Smooth muscle cell (in vitro differentiated cells): ENCODE data around the gene MFAP2. TPM values are rescaled to one million over a fixed set of nuclear protein-coding genes. Genes with fewer than 3 reads are reported as not detected.

Experiments used
- DNase-seq: peaks from one replicate; lab custom pipeline; 2025; ENCODE audit not compliant: unreplicated experiment; lab: John Stamatoyannopoulos, UW
- H2AFZ ChIP-seq: fragments of 200-600 bp; sonication (generic); 2 replicates; pipeline ENCODE4 v1.6.0; 2016; ENCODE audit warnings: antibody characterized with exemption, low read depth, mild to moderate bottlenecking
- H3F3A ChIP-seq: fragments of 200-600 bp; sonication (generic); 2 replicates; pipeline ENCODE4 v1.6.0; 2017; ENCODE audit warnings: antibody characterized with exemption, low read depth
- H3K27ac ChIP-seq: fragments of 200-600 bp; sonication (generic); 2 replicates; pipeline ENCODE4 v1.5.1; 2016; ENCODE audit warnings: low read depth, mild to moderate bottlenecking
- H3K27me3 ChIP-seq: fragments of 200-600 bp; sonication (generic); 2 replicates; pipeline ENCODE4 v1.6.1; 2016; ENCODE audit warnings: low read depth, mild to moderate bottlenecking
- H3K36me3 ChIP-seq: fragments of 200-600 bp; sonication (generic); 2 replicates; pipeline ENCODE4 v1.5.1; 2016; ENCODE audit warnings: low read depth
- H3K4me1 ChIP-seq: fragments of 200-600 bp; sonication (generic); 2 replicates; pipeline ENCODE4 v1.5.1; 2016; ENCODE audit warnings: low read depth
- H3K4me2 ChIP-seq: fragments of 200-600 bp; sonication (generic); 2 replicates; pipeline ENCODE4 v1.6.0; 2016; ENCODE audit warnings: mild to moderate bottlenecking
- H3K4me3 ChIP-seq: fragments of 200-600 bp; sonication (generic); 2 replicates; pipeline ENCODE4 v1.5.1; 2016; ENCODE audit warnings: mild to moderate bottlenecking
- H3K79me2 ChIP-seq: fragments of 200-600 bp; sonication (generic); 2 replicates; pipeline ENCODE4 v1.6.0; 2016; ENCODE audit warnings: low read depth, mild to moderate bottlenecking
- H3K9ac ChIP-seq: fragments of 200-600 bp; sonication (generic); 2 replicates; pipeline ENCODE4 v1.6.0; 2016; ENCODE audit warnings: low read depth
- H3K9me3 ChIP-seq: fragments of 200-600 bp; sonication (generic); replicated peaks from 2 replicates; pipeline ENCODE4 v1.5.1; 2016; ENCODE audit warnings: low read depth
- H4K20me1 ChIP-seq: fragments of 200-600 bp; sonication (generic); 2 replicates; pipeline ENCODE4 v1.6.0; 2016; ENCODE audit warnings: low read depth
- CTCF ChIP-seq: fragments of 200-600 bp; sonication (generic); IDR thresholded peaks from 2 replicates; pipeline ENCODE4 v1.5.1; 2017; ENCODE audit warnings: borderline replicate concordance, mild to moderate bottlenecking, antibody characterized with exemption; ENCODE audit not compliant: insufficient read depth, poor library complexity, severe bottlenecking
- WGBS: methylation state at CpG from one replicate; pipeline ENCODE4 v1.1.7; 2016; ENCODE audit warnings: low lambda C conversion rate; 5-methylcytosine and 5-hydroxymethylcytosine counted together
- polyA plus RNA-seq: library from polyadenylated mRNA; unstranded; fragments of >200 nt; fragmentation: Nextera tagmentation; extraction: Ambion mirVana; gene quantifications from 2 replicates; pipeline ENCODE4 v1.2.1, GENCODE V29; 2016
- total RNA-seq: library from RNA; depleted of rRNA; stranded (reverse); fragments of >200 nt; gene quantifications from 2 replicates; pipeline ENCODE4 v1.2.3, GENCODE V29; 2014

Gene MFAP2
- total and polyA plus RNA-seq, 2 experiments from 2014 or later, result 325 to 885 TPM

- WGBS, result 81% methylated on average over 28 of the region's 28 CpGs
- peak; percentile 19 for DNase-seq
- no peak for TF ChIP-seq CTCF
- H3K36me3 ChIP-seq, result no peaks in the 10 kb centered on the region
- H3K9ac ChIP-seq, result no peak overlapping the region
- no peak overlapping the region for H3K4me2 ChIP-seq
- no peaks in the 10 kb centered on the region for H3K9me3 ChIP-seq
- peaks cover 11% of the 10 kb centered on the region for H3F3A ChIP-seq
- no peak overlapping the region for H3K4me3 ChIP-seq
- peaks cover 8% of the 10 kb centered on the region for H3K4me1 ChIP-seq
- H3K27me3 ChIP-seq, result no peaks in the 10 kb centered on the region
- H3K79me2 ChIP-seq, result peaks cover 3% of the 10 kb centered on the region
- H3K27ac ChIP-seq, result peak overlapping the region; percentile 51
- no peak overlapping the region for H2AFZ ChIP-seq
- H4K20me1 ChIP-seq, result peaks cover 37% of the 10 kb centered on the region
Observed at GRCh38 chr1:16971341-16972188, 8.9 kb downstream of the MFAP2 start.

GRCh38 chr1:16970132-16970910 lies 10.1 kb downstream of the MFAP2 start:
- DNase-seq, result no peak
- TF ChIP-seq CTCF, result no peak
- WGBS, result 97% methylated on average over 28 of the region's 28 CpGs

DNA sequence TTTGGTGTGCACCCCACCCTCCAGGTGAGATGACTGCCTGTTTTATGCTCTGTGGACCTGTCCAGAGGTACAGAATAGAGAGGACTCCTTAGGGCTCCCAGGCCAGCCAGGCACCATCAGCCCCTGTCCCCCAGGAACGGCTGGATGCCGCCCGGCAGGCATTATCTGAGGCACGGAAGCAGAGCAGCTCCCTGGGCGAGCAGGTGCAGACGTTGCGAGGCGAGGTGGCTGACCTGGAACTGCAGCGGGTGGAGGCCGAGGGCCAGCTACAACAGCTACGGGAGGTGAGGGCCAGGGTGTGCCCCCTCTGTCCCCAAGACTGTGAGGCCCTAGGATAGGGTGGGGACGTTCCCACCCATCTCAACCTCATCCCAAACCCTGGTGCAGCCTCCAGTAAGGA lies 10.8 kb downstream of the MFAP2 start:
- Histone ChIP-seq H3K27ac (no peak overlapping the region), H3K4me3 (no peak overlapping the region), H3K27me3 (no peaks in the 10 kb centered on the region), H4K20me1 (peaks cover 22% of the 10 kb centered on the region), H3K36me3 (no peaks in the 10 kb centered on the region), H3K9ac (no peak overlapping the region), H3K4me2 (no peak overlapping the region), H3K9me3 (no peaks in the 10 kb centered on the region), H3K79me2 (no peaks in the 10 kb centered on the region), H3F3A (peaks cover 11% of the 10 kb centered on the region), H3K4me1 (peaks cover 8% of the 10 kb centered on the region), H2AFZ (no peak overlapping the region)
- 98% methylated on average over 12 of the region's 12 CpGs for WGBS
- TF ChIP-seq CTCF, result no peak
- DNase-seq, result no peak

More at GRCh38 chr1:16970132-16970910, 10.1 kb downstream of the MFAP2 start:
- H3K27me3 ChIP-seq, result no peaks in the 10 kb centered on the region
- no peaks in the 10 kb centered on the region for H3K9me3 ChIP-seq
- H3F3A ChIP-seq, result peaks cover 11% of the 10 kb centered on the region
- no peaks in the 10 kb centered on the region for H3K79me2 ChIP-seq
- no peak overlapping the region for H3K4me2 ChIP-seq
- no peak overlapping the region for H3K9ac ChIP-seq
- no peaks in the 10 kb centered on the region for H3K36me3 ChIP-seq
- H3K4me1 ChIP-seq, result peaks cover 8% of the 10 kb centered on the region
- no peak overlapping the region for H2AFZ ChIP-seq
- no peak overlapping the region for H3K27ac ChIP-seq
- H4K20me1 ChIP-seq, result peaks cover 25% of the 10 kb centered on the region
- H3K4me3 ChIP-seq, result no peak overlapping the region
